HG02642 (cell line): ENCODE measurements around the gene HEATR5A.
"Not testable (repeated sequence)": the region's sequence is repeated elsewhere in the genome, so short reads cannot be mapped to it uniquely, and the experiment has no call there.

Source experiments
- ATAC-seq: cut with Tn5 transposase; IDR thresholded peaks from one replicate; pipeline ENCODE4 v1.9.1; 2021; ENCODE audit warnings: mild to moderate bottlenecking; ENCODE audit not compliant: unreplicated experiment, poor library complexity

HEATR5A gene

DNA sequence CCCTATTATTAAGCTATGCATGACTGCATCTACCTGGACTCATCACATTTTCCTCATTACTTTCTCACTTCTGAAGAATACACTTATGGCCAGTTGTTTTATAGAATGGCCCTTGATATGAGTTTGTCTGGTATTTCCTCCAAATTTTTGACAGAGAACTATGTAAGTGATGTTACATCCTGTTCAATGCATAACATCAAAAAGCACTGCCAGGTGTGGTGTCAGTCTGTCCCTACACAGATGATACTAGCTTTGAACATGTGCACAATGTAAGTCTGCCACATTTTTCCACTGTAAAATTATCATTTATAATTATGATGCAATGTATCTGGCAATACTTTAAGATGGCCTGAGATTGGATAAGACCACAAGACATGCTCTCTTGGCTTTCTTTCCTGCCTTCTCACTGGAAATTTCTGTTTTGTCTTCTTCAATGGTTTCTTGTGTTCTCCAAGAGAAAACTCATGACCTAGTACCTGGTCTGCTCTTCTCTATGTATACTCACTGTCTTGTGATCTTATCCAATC, 28.3 kb downstream of the HEATR5A start:
- ATAC-seq, result no peak

DNA sequence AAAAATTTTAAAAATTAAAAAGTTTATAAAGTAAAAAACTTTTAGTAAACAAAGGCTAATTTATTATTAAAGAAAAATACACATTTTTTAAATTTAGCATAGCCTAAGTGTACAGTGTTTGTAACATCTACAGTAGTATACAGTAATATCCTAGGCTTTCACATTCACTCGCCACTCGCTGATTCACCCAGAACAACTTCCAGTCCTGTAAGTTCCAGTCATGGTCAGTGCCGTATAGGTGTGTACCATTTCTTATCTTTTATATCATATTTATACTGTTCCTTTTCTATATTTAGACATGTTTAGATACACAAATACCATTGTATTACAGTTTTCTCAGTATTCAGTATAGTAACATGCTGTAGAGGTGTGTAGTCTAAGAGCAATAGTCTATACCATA, 28.9 kb downstream of the HEATR5A start:
- ATAC-seq, result no peak

DNA sequence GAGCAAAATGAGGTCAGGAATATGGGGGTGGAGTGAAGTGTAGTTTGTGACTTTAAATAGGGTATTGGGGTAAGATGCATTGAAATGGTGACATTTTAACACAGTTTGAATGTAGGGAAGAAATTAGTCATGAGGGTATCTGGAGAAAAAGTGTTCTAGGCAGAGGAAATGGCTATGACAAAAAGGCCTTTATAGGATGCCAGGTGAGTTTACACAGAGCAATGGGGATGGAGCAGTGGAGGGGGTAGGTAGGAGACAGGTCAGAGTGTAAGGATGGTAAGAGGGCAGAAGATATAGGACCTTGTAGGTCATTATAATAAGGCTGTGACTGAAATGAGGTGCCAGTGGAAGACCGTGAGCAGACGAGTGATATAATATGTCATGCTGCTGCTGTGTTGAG, 30.4 kb downstream of the HEATR5A start:
- ATAC-seq, result no peak

DNA sequence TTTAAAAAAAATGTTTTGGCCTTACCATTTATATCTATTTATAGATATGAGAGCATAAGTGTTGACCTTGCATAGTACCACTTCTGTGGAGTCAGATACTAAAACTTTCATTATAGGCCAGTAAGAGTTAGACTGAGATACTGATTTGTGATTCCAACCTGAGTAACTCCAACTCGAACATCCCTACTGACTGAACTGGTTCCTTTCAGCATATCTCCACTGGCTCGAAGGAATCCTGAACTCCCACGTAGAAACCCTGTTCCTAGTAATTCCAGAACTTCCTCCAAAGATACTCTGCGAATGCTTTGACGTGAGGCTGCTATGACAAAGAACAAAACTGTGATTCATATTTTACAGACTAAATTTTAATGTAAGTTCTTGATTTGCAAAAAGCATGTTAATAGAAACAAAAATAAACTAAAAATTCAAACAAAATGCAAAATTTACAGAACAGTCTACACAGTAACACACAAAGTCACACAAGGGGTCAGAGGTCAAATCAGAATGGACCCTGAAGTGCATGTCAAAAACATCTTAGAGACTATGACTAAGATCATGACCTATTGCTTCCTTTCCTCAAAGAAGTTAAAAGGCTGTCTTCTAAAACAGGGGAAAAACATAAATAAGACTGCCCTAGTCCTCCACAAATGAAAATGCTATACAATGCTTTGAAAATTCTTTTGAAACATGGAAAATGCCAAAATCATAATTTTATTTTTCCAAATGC, 31.5 kb downstream of the HEATR5A start:
- ATAC-seq, result no peak

DNA sequence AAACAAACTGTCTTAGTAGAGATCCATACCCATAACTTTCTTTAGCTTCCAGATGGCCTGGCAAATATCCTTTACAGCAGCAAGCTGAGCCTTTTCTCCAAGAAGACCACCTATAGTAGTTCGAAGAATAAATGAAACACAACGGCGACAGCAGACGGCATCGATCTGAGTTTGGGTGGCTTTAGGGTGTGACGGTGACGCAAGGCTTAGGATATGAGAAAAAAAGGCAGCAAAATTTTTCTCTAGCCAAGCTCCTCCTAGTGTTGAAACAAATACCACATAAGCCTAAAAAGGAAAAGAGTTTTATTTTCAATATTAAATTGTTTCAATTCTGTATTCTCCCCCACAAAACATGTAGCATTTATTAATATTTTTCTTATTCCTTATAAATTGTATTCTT, 33.3 kb downstream of the HEATR5A start:
- ATAC-seq, result no peak

DNA sequence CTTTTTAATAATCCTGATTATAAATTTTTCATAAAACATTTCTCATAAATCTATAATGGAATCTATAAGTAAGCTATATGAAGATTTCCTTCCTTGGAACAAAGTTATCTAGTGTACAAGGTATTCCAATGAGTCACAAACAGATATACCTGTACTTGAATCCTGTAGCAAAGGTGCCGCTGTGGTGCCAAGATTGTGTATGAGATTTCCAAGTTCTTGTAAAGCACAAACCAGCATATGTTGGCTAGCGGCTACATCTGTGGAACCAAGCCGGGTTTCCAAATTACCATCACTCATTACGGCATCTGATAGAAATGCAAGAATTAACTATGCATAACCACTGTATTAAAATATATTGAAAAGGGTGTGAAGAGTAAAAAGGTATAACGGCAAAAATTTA, 34.1 kb downstream of the HEATR5A start:
- no peak for ATAC-seq

DNA sequence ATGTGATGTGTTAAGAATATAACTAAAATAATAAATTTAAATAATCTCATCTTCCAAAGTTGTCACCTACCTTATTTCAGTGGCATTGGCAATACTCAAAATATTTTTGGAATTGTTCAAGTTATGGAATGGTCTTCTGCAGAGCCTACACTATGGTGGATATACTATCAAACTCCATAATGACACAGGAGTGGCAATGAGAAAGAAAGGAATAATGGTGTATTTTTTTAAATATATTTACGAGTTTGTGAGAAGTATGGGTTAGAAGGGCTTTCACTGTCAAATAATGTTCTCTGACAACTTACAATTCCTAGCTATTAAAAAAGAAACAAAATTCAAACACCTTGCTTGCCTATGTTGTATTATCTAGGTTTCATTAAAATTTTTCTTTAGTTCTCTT, 38.1 kb downstream of the HEATR5A start:
- ATAC-seq, result no peak

DNA sequence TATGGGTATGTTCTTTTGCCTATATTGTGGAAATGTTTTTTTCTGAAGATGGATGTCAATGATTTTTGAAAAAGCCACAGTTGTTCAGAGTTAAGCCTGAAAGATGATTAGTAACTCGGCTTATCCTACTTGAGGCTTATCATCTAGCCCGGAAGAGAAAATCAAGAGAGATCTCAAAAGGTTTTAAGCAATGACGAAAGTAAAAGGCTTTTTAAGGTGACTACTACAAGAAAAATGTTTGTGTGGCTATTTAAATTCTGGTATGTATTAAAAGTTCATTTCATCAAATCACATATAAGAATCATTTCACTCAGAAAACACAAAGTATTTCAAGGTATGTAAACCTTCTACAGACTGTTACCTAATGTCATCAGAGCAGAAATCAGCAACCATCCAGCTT, 40.2 kb downstream of the HEATR5A start:
- ATAC-seq, result no peak

DNA sequence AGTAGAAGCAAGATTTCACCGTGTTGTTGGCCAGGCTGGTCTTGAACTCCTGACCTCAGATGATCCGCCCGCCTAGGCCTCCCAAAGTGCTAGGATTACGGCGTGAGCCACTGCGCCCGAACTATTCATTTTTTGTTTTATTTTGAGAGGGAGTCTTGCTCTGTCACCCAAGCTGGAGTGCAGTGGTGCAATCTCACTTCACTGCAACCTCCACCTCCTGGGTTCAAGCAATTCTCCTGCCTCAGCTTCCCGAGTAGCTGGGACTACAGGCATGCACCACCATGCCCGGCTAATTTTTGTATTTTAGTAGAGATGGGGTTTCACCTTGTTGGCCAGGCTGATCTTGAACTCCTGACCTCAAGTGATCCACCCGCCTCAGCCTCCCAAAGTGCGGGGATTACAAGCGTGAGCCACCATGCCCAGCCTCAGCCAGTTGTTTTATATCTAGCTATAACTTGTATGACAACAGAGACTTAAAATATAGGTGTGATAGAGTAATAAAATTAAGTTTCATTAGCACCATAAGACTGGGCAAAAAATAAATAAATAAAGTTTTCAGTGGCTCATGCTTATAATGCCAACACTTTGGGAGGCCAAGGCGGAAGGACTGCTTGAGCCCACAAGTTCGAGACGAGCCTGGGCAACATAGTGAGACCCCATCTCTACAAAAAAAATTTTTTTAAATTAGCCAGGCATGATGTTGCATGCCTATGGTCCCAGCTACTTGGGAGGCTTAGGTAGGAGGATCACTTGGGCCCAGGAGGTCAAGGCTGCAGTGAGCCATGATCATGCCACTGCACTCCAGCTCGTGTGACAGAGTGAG, 41.0 kb downstream of the HEATR5A start:
- not testable (repeated sequence) for ATAC-seq

DNA sequence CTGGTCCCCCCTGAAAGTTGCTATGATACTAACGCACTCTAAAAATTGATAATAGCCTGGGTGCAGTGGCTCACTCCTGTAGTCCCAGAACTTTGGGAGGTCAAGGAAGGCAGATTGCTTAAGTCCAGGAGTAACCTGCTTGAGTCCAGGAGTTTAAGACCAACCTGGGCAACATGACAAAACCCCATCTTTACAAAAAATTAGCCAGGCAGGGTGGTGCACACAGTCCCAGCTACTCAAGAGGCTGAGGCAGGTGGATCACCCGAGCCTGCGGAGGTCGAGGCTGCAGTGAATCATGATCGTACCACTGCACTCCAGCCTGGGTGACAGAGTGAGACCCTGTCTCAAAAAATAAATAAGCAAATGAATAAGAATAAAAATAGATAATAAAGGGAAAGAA, 42.9 kb downstream of the HEATR5A start:
- no peak for ATAC-seq

DNA sequence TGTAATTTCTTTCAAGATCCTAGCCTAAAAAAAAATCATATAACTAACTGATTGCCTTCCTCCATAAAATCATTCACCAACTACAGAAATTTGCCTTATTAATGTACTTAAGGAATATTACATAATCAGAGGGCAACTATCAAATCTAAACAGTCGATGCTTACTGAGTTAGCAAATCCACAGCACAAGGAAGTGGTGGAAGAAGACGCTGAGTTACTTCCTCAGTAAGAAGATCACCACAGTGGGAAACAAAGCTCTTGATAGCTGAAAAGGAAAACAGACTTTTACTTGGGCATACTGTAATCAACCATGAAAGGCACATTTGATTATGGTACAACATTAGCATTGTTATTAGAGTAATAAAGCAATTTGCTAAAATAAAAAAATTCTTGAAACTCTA, 48.7 kb downstream of the HEATR5A start:
- ATAC-seq, result no peak

DNA sequence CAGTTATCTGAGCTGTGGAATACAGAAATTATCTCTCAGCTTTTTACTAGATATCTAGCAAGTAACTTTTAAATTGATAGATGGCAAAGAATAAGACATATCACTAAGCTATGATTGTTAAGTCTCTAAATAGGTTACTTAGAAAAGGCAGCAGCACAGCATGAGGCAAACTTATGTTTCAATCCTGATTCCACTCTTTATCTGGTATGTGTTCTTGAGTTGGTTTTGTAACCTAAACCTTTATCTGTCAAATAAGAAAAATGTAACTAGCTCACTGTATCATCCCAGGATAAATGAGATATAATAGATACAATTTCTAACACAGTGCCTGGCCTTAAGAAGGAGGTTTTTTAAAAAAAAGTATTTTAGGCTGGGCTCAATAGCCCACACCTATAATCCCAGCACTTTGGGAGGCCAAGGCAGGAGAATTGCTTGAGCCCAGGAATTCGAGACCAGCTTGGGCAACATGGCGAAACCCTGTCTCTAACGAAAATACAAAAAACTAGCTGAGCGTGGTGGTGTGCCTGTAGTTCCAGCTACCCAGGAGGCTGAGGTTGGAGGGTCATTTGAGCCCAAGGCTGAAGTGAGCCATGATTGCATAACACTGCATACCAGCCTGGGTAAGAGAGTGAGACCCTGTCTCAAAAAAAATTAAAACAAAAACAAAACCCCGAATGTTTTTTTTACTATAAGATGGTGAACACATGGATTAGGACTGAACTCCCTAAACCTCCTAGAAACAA, 56.8 kb downstream of the HEATR5A start:
- ATAC-seq, result no peak

DNA sequence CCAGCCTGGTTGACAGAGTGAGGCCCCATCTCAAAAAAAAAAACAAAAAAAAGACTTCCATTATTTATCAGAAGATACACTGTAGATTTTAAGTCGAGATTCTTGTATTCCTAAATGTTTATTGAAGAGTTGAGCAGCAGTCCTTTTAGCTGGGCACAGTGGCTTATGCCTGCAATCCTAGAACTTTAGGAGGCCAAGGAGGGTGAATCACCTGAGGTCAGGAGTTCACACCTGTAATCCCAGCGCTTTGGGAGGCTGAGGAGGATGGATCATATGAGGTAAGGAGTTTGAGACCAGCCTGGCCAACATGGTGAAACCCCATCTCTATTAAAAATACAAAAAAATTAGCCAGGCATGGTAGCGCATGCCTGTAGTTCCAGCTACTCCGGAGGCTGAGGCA, 57.6 kb downstream of the HEATR5A start:
- no peak for ATAC-seq

DNA sequence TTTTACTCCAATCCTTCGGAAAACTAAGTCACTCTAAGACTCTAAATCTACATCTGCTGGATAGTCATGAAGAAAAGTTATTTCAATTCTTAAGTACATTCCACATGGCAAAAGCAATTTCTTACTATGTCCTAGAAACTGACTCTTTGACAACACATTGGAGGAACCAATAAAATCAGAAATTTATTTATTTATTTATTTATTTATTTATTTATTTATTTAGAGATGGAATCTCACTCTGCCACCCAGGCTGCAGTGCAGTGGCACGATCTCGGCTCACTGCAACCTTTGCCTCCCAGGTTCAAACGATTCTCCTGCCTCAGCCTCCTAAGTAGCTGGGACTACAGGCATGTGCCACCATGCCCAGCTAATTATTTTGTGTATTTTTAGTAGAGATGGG, 58.6 kb downstream of the HEATR5A start:
- not testable (repeated sequence) for ATAC-seq

DNA sequence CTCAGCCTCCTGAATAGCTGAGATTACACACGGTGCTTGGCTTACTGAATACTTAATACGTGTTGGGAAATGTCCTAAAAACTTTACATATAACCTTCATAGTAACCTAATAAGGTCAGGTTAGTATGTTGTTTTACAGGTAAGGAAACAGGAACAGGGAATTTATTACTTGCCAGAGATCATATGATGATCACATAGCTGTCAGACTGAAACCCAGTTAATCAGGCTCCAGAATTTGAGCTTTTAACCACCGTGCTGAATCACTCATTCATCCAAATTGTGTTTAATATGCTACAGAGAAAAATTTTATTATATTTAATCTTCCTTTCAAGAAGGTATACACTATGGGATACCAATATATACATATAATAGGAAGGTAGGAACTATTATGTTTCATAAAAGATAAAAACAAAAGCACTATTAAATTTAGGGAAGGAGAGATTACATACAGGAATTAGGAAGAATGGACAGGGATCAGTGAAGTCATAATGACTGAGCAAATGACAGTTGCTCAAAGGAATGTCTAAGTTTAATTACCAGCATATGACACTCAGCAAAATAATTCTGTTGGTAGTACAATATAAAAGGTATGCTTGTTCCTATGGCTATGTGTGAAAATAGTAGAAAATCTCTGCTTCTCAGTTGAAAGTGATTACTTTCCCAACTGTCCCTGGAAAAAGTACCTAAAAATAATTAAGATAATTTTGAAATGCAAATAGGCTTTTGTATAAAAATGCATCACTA, 59.3 kb downstream of the HEATR5A start:
- no peak for ATAC-seq

DNA sequence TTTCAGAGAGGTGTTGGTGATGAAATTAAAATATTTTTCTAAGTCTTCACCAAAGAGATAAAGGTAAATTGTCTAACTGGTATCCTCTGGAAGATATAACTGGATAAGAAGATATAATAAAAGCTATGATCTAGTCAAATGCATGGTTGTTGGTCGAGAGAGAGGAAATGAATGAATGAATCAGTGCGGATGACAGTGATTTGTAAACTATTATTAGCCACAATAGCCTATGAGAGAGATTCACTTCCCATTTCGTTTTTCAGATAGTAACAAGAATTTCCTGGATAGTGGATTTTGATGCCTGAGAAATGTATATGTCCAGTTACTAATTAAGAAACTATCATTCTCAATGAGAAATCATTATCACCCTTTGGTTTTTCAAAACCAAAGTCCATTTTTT, 63.1 kb downstream of the HEATR5A start:
- ATAC-seq, result no peak

DNA sequence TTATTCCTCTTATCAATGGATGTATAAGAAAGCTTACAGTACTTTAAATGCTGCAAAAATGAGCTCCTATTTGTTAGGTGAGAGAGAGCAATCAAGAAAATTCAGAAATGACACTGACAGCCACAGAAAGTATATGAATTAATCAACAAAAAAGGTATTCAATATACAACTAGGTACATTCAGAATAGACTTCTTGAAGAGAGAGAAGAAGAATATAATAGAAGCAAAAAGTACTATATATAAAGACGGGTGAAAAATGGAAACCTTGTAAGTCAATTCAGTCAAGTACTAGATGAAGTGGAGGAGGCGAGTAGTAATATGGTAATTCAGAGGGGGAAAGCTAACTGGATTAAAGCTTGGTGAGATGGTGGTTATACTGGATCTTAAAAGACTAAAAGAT, 74.3 kb downstream of the HEATR5A start:
- no peak for ATAC-seq

DNA sequence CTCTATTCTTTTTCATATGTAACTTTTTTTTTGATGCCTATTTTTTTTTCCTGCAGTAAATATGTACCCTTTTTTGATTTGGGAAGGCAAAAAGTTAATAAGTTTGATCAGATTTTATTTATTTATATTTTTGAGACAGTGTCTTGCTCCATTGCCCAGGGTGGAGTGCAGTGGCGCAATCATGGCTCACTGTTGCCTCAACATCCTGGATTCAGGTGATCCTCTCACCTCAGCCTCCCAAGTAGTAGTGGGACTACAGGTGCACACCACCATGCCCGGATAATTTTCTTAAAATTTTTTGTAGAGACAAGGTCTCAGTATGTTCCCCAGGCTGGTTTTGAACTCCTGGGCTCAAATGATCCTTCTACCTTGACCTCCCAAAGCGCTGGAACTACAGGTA, 79.1 kb downstream of the HEATR5A start:
- no peak for ATAC-seq

DNA sequence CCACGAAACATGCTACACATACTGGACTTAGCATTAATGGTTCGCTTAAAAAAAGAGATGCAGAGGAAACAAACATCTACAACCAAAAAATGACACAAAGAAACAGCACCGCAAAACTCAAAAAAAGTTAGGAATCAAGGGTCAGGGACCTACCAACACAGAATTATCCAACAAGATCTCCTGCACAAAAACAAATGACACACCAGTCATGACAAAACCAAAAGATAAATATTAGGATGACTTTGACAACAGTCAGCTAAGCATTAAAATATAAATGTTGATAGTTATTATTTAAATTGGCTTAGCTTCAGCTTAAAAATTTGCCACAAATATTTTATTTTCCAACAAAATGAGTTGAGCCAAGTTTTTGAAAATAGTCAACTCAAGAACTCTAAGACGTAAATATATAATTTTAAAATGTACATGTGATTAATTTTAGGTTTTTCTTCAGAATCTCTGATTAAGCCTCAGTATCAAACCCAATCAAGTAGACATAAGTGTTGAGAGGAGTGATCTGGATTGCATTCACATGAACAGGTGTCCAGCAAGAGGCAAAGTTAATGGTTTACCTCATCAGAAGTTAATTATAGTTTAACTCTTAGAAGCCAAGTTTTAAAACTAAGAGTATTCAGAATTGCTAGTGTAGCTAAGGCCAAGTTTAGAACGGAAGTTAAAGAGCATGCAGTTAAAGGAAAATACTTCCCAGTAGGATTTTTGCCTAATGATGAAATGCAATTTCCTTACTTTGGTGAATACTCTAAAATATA, 79.9 kb downstream of the HEATR5A start:
- no peak for ATAC-seq

DNA sequence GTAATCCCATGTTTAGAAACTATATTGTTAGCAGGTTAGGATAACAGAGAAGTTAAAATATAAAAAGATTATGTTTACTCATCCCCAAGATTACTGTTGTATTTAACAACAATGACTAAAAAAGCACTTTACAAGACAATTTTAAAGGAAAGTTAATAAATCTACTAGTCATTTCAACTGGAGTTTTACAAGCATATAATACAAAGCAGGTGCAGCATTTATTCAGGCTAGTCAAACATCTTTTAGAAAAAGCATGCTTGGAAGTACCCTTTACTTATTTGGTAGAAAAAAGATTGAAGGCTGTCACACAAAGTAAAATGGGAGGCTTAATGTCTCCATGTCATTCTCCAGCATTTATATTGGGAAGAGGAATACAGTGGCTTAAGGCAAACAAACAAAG, 80.6 kb downstream of the HEATR5A start:
- no peak for ATAC-seq
